Measurements from ENCODE around the gene SARS1.
A peak's percentile ranks its signal among the peaks of the same experiment; 100 is the strongest.
"Not testable (repeated sequence)": the region's sequence is repeated elsewhere in the genome, so short reads cannot be mapped to it uniquely, and the experiment has no call there.

The SARS1 gene

DNA sequence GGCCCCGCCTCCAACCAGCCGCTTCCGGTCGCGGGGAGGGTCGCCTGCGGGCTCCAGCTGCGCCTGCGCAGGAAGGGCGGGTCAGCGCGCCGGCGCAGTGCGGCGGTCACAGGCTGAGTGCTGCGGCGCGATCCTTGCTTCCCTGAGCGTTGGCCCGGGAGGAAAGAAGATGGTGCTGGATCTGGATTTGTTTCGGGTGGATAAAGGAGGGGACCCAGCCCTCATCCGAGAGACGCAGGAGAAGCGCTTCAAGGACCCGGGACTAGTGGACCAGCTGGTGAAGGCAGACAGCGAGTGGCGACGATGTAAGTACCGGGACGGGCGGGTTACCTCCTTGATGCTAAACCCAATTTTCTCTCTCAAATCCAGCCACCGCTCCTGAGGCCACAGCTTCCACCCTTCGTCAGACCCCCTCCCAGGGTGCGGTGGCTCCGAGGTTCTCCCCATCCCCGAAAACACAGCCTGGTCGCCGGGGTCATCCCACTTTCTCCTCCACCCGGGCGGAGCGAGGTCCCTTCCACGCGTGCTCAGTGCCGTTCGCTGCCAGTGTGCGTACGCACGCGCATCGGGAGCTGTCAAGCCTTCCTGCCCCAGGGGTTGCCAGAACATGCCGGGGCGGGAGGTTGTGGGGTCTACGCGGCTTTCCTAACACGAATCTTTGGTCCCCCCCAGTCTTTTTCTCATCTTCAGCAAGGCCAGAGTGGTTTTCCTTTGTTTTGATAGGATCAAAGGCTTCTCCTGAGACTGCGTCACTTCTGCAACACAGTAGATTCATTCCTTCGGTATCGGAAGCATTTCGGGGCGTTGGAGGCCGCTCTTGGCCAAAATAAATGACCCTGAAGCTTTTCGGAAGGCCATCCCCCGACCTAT lies at the start of gene SARS1:
Gene SARS1, plus strand, starts transcription at position 95 of the 870 bp plus-strand sequence. Its CDS starts 75 bp downstream, at position 170.
- DNase-seq, result peak; percentile 84

DNA sequence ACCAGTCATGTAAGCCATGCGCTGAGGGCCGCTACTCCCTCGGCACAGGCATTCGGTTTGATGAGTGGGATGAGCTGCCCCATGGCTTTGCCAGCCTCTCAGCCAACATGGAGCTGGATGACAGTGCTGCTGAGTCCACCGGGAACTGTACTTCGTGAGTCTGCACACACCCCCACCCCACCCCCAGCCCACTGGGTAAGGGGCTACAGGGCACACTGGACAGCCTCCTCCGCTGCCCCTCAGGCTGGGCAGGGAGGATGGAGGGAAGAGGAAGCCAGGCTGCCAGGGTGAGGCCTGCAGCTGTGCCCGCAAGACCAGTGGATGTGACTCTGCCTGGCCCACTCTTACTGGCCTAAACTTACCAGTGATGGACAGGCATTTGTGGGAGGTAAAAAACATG lies 49.2 kb upstream of the SARS1 start:
- DNase-seq, result no peak

GRCh38 chr1:109167001-109167506 lies 46.7 kb upstream of the SARS1 start:
- DNase-seq, result no peak

DNA sequence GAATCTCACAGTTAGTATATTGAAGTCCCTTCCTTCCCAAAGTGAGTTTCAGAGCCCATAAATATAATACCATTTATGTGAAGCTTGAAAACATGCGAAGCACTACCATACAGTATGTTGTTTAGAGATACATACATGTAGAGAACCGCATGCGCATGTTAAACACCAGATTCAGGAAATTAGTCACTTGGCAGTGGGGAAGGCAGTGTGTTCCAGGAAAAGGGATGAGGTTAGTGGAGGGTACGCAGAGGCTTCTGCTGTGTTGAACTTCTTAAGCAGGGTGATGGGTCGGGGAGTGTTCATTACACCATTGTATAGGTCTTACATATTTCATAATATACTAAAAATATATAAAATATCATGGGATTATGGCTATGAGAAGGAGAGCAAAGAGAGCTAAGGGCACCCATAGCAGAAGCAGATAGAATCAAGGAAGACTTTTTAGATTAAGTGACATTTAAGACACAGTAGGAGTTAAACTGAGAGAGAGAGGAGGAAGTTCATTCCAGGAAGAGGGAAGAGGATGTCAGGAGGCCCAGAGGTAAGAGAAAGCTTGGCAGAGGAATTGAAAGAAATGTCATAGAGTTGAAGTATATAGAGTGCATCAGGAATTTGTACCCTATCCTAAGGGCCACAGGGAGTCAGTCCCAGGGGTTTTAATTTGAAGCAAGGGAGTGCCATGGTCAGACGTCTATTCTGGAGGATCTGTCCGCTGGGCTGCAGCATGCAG lies 43.5 kb upstream of the SARS1 start:
- DNase-seq, result no peak

- DNase-seq, result no peak
Observed at GRCh38 chr1:109171646-109172045, 42.1 kb upstream of the SARS1 start.

DNA sequence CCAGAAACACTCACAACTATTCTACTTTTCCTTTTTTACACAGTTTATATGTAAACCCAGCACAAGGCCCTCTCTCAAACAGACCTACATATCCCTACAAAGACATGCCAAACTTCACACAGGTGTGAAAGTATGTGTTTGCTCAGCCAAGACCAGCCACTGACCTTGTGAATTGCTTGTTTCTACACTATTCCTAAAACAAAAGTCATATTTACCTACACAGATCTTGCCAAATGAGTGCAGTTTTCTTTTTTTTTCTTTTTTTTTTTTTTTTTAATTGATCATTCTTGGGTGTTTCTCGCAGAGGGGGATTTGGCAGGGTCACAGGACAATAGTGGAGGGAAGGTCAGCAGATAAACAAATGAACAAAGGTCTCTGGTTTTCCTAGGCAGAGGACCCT lies 37.4 kb upstream of the SARS1 start:
- not testable (repeated sequence) for DNase-seq

- DNase-seq, result not testable (repeated sequence)
Observed at GRCh38 chr1:109180715-109181084, 33.0 kb upstream of the SARS1 start.

- DNase-seq, result no peak
Observed at GRCh38 chr1:109181085-109181806, 32.5 kb upstream of the SARS1 start.

GRCh38 chr1:109181807-109182163 lies 31.9 kb upstream of the SARS1 start:
- DNase-seq, result no peak

DNA sequence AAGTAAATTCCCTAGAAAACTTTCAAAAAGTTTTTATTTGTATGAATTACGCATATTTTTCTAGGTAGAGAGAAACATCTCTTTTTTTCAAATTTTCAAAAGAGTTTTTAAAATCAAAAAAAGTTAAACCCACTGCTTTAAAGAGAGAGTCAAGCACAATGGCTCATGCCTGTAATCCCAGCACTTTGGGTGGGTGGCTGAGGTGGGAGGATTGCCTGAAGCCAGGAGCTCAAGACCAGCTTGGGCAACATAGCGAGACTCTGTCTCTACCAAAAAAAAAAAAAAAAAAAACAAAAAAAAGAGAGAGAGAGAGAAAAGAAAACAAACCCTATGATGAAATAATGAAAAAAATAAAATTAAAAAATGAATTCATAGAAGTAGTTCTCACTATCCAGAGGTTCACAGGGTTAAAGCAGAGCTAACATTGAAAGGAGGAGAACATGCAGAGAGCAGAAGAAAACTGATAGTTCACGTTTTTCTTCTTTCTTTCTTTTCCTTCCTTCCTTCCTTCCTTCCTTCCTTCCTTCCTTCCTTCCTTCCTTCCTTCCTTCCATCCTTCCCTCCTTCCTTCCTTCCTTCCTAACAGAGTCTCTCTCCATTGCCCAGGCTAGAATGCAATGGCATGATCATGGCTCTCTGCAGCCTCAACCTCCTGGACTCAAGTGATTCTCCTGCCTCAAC lies 30.5 kb upstream of the SARS1 start:
- DNase-seq, result no peak

DNA sequence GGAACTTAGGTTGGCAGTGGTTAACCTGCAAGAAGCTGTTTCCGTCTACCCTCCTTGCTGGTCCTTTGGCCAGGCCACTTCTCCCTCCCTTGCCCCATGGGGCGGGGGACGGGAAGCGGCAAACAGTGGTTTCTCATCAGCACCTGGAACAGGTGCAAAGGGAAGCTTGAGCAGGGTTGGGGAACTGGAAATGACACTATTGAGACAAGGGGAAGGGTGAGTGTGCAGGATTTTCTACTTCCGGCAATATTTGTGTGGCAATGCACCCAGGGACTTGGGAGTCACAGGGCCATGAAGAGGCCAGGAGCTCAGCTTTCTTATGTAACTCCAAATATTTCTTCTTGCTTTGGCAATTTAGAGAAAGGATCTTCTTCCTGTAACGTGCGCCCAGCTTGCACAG lies 29.0 kb upstream of the SARS1 start:
- DNase-seq, result no peak

- no peak for DNase-seq
Observed at GRCh38 chr1:109185357-109185756, 28.4 kb upstream of the SARS1 start.

DNA sequence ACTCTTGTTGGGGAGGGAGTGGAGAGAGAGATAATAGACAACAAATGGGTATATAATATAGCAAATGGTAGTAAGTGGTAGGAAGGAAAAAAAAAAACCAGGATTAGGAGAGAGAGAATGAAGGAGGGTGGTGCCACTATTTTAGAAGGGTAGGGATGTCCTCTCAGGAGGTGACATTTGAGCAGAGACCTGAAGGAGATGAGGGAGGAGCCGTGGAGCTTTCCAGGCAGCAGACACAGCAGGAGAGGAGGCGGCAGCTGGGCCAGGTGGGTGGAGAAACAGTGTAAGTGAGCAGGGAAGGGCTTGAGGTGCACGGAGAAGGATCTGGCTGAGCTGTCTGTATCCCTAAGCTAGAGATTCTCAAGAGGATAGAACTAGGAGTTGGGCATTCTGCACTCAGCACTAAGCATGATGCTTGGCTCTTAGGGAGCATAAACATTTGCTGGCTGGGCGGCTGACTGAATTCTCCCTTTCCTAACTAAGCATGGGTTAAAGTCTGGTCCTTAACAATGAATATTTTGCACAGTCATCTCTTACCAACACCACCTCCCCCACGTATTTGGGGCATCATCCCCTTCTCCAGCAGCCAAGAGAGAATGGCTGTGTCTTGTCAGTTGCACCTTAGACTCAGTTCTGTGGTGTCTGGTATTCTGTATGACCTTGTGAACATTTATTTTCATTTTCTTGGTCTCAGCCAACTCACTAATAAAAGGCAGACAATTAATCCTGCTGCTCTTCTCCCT lies 27.6 kb upstream of the SARS1 start:
- DNase-seq, result no peak

GRCh38 chr1:109186733-109187086 lies 27.0 kb upstream of the SARS1 start:
- DNase-seq, result no peak

GRCh38 chr1:109187127-109187526 lies 26.6 kb upstream of the SARS1 start:
- DNase-seq, result no peak

GRCh38 chr1:109188200-109188599 lies 25.5 kb upstream of the SARS1 start:
- DNase-seq, result no peak

DNA sequence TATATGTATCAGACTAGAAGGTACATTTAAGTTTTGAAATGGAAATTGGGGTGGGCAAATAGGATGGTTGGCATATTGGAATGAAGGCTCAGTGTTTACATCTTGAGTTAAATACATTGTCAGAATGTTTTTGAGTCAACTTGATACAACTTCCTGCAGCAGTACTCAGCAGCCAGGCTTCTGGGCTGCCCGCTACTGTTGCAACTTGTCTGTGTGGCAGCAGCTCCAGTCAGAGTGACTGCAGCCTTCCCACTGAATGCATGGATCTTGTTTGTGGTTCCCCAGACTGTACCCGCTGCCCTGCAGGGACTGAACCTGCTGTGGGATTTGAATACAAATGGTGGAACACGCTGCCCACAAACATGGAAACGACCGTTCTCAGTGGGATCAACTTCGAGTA lies 24.9 kb upstream of the SARS1 start:
- DNase-seq, result no peak

GRCh38 chr1:109190189-109190588 lies 23.5 kb upstream of the SARS1 start:
- DNase-seq, result no peak

DNA sequence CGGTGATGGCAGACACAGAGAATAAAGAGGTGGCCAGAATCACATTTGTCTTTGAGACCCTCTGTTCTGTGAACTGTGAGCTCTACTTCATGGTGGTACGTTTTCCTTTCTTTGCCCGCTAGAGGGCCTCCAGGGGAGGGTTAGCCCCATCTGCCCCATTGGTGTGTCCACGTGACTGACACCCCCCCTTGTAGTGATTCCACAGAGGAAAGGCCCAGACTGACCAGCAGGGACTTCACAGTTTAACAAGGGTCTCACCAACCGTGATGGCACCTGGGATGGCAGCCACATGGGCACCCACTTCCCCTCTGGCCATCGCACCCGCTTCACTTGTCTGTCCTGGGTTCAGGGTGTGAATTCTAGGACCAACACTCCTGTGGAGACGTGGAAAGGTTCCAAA lies 22.3 kb upstream of the SARS1 start:
- no peak for DNase-seq

GRCh38 chr1:109191891-109192290 lies 21.8 kb upstream of the SARS1 start:
- no peak for DNase-seq

- no peak for DNase-seq
Observed at GRCh38 chr1:109192433-109192832, 21.3 kb upstream of the SARS1 start.
